HG02840 (cell line): ENCODE data around the gene PPP1R12B.
"Not testable (repeated sequence)": the region's sequence is repeated elsewhere in the genome, so short reads cannot be mapped to it uniquely, and the experiment has no call there.

Source experiments
- ATAC-seq: cut with Tn5 transposase; IDR thresholded peaks from one replicate; pipeline ENCODE4 v1.9.1; 2021; ENCODE audit warnings: mild to moderate bottlenecking, moderate library complexity, moderate number of reproducible peaks; ENCODE audit not compliant: unreplicated experiment, low FRiP score

The PPP1R12B gene

DNA sequence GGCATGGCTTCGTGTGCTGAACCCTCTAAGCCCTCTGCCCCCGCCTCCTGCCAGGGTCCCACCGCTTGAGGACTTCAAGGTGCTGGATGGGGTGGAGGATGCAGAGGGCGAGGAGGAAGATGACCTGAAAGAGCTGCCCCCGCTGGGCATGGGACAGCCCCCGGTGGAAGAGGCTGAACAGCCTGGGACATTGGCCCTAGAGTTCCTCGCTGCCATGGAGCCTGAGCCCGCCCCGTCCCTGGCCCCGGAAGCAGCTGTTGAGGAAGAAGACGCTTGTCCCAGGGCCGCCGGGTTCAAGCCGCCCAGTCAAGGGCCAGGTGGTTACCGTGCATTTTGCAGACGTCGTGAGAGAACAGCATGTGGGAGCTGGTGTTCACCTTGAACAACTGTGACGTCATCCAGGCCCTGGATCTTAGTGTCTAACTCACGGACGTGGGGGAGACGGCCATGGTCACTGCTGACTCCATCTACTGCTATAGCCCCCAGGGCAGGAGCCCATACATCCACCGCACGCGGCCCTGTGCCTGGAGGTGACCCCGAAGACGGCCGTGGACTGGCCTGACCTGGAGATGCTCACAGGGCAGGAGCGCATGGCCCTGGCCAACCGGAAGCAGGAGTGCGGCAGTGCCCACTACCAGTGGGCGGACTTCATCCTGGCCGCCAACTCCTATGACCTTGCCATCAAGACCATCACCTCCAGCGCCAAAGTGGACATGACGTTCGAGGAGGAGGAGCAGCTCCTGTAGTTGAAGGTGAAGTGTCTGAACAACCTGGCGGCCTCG lies 90.1 kb downstream of the PPP1R12B start:
- no peak for ATAC-seq

DNA sequence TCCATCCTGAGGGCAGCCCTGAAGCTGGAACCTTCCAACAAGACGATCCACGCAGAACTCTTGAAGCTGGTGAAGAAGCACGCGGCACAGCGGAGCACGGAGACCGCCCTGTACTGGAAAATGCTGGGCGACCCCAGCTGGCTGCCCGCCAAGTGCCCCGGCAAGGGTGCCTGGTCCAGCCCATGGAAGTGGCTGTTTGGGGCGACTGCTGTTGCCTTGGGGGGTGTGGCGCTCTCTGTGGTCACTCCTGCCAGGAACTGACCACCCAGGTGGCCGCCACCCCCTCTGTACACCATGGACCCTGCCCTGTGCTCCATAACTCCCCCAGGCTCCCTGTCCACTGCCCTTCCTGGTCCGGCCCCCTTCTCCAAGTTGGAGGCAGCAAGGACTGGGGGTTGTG lies 90.8 kb downstream of the PPP1R12B start:
- no peak for ATAC-seq

DNA sequence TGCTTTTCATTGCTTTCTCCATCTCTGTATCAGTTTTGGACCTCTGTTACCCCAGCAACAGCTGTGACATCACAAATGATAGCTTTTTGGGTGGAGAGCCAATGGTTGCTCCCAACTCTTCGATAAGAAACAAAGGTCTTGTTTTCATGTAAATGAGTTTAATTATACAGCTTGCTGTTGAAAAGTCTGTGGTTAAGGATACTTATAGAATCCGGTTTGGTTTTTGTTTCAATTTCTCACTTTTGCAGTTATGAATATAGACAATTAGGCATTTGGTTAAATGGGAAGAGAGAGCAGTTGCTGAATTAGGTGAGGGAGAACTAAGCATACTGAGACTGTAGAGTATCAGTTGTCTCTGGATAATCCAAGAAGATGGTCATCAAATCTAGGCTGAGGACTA lies 99.6 kb downstream of the PPP1R12B start:
- not testable (repeated sequence) for ATAC-seq

DNA sequence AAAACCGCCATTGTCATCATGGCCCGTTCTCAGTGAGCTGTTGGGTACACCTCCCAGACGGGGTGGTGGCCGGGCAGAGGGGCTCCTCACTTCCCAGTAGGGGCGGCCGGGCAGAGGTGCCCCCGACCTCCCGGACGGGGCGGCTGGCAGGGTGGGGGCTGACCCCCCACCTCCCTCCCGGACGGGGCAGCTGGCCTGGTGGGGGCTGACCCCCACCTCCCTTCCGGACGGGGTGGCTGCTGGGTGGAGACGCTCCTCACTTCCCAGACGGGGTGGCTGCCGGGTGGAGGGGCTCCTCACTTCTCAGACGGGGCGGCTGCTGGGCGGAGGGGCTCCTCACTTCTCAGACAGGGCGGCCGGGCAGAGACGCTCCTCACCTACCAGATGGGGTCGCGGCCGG lies 103.1 kb downstream of the PPP1R12B start:
- ATAC-seq = not testable (repeated sequence)

DNA sequence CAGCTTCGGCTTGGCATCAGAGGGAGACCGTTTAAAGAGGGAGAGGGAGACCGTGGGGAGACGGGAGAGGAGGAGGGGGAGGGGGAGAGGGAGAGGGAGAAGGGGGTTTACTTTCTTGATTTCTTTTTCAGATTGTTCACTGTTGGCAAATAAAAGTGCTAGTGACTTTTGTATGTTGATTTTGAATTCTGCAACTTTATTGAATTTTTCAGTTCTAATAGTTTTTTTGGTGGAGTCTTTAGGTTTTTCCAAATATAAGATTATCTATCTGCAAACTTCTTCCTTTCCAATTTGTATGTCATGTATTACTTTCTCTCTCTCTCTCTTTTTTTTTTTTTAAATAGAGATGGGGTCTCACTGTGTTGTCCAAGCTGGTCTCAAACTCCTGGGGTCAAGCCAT lies 104.0 kb downstream of the PPP1R12B start:
- no peak for ATAC-seq

DNA sequence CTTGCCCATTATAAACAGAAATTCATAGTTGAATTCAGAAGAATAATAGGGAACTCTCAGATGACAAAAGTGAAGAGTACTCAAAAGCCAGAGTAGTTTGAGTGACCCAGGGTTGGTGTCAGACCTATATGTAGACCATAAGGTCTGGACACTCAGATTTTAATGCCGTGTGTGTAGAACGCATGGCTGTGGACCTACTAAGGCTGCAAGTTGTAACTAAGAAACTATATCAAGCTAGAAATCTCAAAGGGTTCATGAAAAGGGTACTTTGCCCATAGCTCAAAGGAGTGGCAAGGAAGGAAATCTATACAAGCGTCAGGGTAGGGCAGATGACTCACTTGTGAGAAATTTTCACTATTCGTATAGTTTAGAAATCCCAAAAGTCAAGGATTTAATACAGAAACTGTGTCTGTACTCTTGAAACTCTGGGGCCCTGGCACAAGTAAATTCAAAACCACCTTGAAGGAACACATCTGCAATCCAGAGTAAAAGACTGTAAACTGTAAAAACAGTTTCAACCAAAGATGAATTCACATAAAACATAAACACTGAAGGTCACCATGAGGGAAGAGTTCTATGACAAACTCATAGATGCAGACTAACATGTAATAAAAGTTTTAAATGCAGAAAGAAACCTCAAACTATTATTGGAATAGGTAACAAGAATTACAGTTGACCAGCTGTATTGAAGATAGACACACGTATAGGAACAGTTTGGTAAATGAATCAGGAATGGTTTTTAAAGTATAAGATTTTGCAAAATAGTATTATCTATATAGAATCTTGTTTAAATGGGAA lies 108.1 kb downstream of the PPP1R12B start:
- ATAC-seq = not testable (repeated sequence)

DNA sequence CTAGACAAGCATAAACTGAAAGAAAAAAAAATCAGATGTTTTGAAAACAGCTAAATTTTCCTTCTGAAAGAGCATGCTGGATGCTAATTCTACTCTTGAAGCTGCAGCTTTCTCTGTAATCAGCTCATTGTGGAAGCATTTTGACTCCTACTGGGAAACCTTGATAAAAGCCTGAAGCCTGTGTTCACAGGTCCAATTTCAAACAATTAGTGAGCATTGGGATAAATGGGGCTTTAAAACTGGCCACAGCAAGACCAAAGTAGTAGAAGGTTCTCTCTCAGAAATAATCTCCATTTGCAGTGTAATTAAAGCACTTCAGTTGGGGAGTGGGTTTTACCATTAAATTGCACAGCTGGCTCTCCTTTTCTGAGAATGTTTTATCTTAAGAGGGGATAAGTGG lies 110.2 kb downstream of the PPP1R12B start:
- ATAC-seq = not testable (repeated sequence)

DNA sequence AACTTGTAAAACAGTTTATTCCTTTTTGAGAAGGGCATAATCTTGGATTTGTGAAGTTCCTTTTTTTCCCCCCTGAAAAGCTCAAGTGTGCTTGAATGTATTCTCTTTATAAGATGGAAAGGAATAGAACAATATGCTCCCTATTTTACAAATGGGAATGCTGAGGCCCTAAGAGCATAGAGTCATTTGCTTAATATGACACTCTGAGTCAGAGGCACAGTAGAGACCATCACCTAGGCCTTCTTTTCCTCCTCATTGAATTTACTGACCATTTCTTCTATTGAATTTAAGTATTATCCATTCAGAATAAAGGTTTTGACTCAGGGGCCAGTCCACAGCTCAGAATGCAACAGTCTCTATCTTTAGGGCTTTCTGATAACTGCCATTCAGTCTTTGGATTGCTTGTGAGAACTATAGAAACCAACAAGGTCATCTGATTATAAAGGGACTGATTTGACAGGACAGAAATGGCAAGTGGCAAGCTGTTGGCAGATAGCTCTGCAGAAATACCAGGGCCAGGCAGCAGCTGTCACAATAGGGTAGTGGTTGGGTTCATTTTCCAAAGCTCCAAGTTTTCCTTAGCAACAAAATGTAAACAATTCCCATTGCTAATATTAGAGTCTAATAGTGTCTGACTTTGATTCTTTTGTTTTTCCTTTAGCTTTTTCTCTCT lies 111.1 kb downstream of the PPP1R12B start:
- ATAC-seq = not testable (repeated sequence)

DNA sequence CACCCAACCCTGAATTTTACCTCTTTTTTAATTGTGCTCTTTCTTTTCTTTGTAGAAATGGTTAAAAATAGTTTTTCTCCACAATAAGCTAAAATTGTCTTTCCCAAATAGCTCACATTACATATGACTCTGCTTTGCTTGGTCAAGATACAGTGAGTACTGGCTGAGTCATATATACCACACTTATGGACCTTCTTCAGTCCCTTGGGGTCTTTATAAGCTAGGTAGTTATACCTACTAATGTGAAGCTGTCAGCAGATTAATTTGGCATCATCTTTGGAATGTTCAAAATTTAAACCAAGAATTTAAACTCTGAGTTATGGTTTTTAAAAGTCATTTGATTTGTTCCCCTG lies 111.6 kb downstream of the PPP1R12B start:
- not testable (repeated sequence) for ATAC-seq

DNA sequence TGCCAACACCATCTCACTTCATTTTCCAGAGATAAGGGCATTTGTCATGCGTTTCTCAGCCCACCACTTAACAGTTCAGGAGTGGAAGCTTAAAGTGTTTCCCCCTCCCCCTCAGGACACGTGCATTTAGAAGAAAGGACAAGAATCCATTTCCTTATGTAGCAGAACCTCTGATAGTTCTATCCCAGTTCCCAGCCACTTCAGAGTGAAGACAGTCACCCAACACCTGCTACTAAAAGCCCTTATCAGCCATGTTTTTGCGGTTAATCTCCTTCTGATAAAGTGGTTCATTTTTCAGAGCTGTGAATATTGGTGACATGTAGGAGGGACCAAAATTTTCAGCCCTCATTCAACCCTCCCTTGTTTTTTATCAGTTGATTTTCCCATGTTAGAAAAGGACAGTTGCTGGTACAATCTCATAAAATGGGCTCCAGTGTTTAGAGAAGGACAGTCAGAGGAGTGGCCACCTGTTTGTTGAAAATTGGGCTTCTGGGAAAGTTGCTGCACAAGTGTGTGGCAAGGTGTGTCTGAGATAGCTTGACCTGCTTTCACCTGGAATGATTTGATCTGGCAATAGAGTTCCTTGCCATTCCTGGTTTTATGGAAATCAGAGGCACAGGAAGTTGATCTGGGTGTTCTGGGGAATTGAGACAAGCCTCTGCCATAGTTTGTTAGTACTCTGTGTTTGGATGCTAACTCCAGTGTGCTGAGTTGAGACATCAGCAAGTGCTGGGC lies 114.0 kb downstream of the PPP1R12B start:
- no peak for ATAC-seq

DNA sequence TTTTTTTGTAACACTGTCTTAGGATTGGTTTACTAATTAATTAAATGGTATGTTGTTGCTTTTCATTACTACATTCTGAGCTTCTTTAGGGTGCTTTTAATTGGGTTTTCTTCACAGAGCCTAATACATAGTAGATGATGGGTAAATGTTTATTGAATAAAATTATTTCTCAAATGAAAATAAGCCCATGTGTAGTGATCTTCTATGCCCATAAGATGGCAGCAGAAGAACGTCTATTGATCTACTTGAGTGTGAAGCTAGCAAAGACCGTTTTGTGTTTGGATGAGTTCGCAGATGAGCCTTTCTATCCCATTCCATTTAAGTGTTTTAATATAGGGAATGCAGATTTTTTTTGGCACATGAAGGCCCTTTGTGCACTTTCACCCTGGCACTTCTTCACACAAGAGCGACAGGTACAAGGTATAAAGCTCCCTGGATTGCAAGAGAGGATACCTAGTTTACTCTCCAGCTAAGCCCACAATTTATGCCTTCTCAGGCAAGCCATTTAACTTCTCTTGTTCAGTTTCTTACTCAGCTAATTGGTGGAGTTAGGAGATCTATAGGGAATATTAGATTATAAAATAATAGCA lies 115.7 kb downstream of the PPP1R12B start:
- ATAC-seq = not testable (repeated sequence)

DNA sequence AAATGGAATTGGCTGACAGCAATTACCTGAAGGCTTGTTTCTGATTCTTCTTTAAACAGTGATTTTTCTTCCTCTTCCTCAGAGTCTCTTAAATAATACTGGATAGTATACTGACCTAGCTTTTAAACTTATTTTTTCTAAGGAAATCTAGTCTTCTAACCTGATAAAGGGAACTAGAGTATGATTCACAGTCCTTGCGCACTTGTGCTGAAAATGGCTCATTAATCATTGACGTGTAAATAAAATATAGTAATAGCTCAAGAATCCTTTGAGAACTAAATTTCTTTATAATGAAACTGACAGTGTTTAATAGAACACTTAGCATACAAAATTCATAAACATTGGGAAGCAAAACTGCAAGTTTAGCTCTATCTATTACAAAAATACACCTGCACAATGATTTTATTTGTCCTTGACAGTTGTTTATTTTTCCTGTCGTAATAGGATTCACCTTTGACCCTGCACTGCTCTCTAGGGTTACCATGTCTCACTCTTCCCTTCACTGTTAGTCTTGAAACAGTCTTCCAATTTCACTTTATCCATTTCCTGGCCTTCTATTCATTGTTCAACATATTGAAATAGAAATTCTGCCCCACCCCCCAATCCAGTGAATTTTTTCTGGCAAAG lies 117.3 kb downstream of the PPP1R12B start:
- not testable (repeated sequence) for ATAC-seq

DNA sequence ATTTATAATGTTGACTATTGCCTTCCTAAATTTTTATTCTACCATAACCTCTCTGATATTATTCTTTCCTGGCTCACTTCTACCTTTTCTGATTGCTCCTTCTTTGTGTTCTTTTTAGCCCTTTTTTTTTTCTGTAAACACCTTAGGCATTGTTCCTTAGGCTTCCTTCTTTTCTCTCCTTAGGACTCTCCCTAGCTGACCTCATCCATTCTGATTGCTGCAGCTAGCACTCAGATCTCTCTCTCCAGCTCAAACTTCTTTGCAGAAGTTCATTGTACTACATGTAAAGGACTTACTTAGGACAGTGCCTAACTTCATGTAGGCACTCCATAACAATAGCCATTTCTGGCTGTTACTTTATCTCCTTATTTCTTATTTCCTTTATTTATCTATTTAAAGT lies 117.8 kb downstream of the PPP1R12B start:
- not testable (repeated sequence) for ATAC-seq

DNA sequence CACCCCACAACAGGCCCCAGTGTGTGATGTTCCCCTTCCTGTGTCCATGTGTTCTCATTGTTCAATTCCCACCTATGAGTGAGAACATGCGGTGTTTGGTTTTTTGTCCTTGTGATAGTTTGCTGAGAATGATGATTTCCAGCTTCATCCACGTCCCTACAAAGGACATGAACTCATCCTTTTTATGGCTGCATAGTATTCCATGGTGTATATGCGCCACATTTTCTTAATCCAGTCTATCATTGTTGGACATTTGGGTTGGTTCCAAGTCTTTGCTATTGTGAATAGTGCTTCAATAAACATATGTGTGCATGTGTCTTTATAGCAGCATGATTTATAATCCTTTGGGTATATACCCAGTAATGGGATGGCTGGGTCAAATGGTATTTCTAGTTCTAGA lies 118.9 kb downstream of the PPP1R12B start:
- ATAC-seq = not testable (repeated sequence)

DNA sequence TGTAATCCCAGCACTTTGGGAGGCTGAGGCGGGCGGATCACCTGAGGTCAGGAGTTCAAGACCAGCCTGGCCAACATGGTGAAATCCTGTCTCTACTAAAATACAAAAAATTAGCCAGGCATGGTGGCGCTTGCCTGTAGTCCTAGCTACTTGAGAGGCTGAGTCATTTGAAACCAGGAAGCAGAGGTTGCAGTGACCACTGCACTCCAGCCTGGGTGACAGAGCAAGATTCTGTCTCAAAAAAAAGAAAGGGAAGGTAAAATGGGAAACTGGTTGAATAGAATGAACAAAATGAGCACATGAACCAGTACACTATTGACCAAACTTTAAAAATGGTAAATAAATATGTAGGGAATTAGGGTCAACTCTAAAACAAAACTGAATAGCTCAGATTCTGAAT lies 120.2 kb downstream of the PPP1R12B start:
- ATAC-seq = not testable (repeated sequence)

DNA sequence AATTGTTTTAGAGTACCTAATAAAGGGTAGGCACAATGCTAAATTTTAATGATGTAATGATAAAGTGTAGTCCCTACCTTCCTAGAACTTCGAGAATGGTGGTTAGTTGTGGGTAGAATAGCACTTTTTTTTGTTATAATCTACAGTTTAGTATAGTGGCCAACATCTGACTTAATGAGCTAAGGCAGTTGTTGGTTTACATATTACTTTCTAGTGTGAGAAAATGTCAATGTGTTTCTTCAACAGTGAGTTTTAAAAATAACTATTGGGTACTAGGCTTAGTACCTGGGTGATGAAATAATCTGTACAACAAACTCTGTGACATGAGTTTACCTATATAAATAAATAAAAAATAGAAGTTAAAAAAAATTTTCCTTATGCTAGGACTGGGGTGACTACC lies 120.6 kb downstream of the PPP1R12B start:
- ATAC-seq = not testable (repeated sequence)

DNA sequence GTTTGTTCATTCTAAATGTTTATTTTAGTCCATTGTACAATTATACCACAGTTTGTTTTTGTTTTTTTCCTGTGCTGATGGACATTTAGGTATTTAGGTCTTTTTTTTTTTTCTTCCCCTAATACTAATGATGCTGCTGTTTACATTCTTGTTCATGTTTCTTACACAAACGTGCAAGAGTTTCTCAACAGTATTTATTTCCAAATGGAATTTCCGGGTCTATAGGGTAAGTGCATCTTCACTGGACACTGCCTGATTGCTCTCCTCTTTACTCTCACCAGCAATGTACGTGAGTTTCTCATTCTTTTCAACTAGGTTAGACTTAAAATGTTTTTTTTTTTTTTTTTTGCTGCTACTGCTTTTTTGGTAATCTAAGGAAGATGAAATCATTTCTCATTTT lies 122.7 kb downstream of the PPP1R12B start:
- no peak for ATAC-seq

DNA sequence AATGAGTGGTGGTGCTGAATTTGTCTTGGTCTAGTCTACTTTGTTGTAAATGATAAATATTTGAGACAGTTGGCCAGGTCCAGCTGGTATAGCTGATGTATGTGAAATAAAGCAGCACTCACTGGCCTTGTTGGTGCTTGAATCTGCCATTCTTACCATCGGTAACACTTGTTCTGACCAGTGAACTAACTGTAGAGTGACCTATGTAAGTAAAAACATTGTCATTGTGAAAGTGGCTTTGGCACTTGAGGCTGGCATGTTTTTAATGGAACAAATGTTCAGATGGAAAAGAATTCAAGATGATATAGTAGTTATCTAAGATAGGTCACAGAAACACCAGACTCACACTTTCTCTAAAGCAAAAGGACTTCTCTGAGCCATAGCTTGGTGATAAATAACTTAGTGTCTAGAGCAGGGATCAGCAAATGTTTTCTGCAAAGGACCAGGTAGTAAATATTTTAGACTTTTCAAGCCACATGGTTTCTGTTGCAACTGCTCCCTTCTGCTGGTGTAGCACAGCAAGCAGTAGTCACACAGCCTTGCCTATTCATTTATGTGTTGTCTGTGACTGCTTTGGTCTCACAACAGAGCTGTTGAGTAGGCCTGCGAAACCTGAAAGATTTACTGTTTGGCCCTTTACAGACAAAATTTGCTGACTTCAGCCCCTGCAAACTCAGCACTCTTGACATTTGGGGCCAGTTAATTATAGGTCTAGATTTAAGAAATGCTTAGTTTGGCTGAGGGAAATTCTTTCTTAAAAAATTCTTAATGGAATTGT lies 124.0 kb downstream of the PPP1R12B start:
- not testable (repeated sequence) for ATAC-seq
